ENCODE results near the gene KRTDAP. TPM values are rescaled to one million over a fixed set of nuclear protein-coding genes. Genes with fewer than 3 reads are reported as not detected.

KRTDAP gene
- total RNA-seq, 2 experiments from 2014 or later: not detected

DNA sequence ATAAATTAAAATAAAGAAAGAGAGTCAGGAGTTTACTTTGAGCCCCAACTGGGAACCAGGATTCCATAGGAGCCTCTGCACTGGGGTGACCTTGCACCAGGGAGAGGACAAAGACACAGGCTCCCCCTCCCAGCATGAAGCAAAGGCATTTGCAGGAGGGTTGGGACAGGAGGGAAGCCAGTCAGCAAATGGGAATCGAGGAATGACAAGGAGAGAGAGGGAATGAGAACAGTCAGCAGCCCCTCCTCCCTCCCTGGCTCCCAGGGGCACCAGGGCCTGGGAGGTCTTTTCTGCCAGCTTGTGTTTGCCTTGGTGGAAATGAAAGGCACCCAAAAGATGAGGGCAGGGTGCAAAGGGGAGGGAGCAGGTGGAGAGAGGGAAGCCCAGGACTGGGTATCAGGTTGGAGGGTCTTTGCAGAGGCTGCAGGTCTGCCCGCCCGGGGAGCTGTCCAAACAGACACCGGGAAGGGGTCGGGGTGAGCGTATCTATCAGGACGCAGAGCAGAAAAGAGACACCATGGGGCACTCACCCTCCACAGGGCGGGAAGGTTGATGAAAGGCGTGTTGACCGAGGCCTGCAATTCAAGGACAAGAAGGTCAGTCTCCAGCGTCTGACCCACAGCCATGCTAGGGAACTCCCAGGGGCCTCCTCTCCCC is 34.0 kb upstream of the KRTDAP start:
- Mint-ChIP-seq H3K4me3 (no peak overlapping the region), H3K4me1 (ENCODE audit: low read depth) (peaks cover 6% of the 10 kb centered on the region), H3K27me3 (ENCODE audit: low read depth) (peaks cover 11% of the 10 kb centered on the region), H3K9me3 (ENCODE audit: insufficient read depth) (no peaks in the 10 kb centered on the region), H3K27ac (no peak overlapping the region), H3K36me3 (ENCODE audit: low read depth) (no peaks in the 10 kb centered on the region)
- ChIA-PET CTCF (no interaction called here), POLR2A (no interaction called here)
- DNase-seq: no peak
- no peak for ATAC-seq

DNA sequence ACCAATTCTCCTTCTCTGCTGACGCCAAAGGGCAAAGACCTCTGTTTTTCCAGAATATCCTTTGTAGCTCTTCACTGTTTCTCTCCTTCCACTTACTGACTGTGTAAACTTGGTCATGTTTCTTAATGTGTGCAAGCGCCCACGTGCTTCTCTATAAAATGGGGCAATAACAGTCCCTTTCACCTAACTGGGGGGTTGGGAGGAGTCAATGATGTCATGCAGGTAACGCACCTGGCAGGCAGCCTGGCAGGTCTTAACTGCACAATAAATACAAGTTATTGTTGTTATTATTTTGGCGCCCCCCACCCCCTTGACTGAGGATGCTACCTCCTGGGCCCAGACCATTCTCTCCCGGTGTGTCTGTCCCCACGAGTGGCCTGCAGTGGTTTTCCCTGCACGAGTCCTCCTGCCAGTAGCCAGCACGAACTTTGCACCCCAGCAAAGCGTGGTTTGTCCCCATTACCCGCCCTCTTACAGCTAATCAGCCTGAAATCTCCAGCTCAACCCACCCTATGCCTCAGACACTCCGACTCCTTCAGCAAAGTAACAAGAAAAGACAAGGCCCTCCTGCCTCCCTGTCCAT is 32.6 kb upstream of the KRTDAP start:
- Mint-ChIP-seq H3K4me3 (no peak overlapping the region), H3K36me3 (ENCODE audit: low read depth) (no peaks in the 10 kb centered on the region), H3K9me3 (ENCODE audit: insufficient read depth) (no peaks in the 10 kb centered on the region), H3K4me1 (ENCODE audit: low read depth) (peaks cover 2% of the 10 kb centered on the region), H3K27ac (no peak overlapping the region), H3K27me3 (ENCODE audit: low read depth) (peaks cover 5% of the 10 kb centered on the region)
- ChIA-PET POLR2A (no interaction called here), CTCF (no interaction called here)
- ATAC-seq: no peak
- DNase-seq: no peak

- Mint-ChIP-seq H3K9me3 (ENCODE audit: insufficient read depth) (no peaks in the 10 kb centered on the region), H3K36me3 (ENCODE audit: low read depth) (no peaks in the 10 kb centered on the region), H3K4me1 (ENCODE audit: low read depth) (peaks cover 2% of the 10 kb centered on the region), H3K27ac (no peak overlapping the region), H3K4me3 (no peak overlapping the region), H3K27me3 (ENCODE audit: low read depth) (peaks cover 5% of the 10 kb centered on the region)
- ChIA-PET POLR2A (no interaction called here), CTCF (interaction anchor here (1.9 to 2.3 kb wide), 2 partner anchors 11 to 27 kb away, joined by 7 read pairs; no protein-coding TSS in a partner anchor)
- DNase-seq (no peak), ATAC-seq (no peak)
Observed at GRCh38 chr19:35521124-35521743, 31.0 kb upstream of the KRTDAP start.

GRCh38 chr19:35519291-35519690 is 29.0 kb upstream of the KRTDAP start:
- Mint-ChIP-seq H3K4me1 (ENCODE audit: low read depth) (no peaks in the 10 kb centered on the region), H3K27me3 (ENCODE audit: low read depth) (peaks cover 8% of the 10 kb centered on the region), H3K9me3 (ENCODE audit: insufficient read depth) (no peaks in the 10 kb centered on the region), H3K4me3 (no peak overlapping the region), H3K27ac (no peak overlapping the region), H3K36me3 (ENCODE audit: low read depth) (no peaks in the 10 kb centered on the region)
- ChIA-PET CTCF (interaction anchor here (2.3 kb wide), 1 partner anchor 9 kb away, joined by 7 read pairs; no protein-coding TSS in a partner anchor), POLR2A (no interaction called here)
- ATAC-seq (no peak), DNase-seq (no peak)

DNA sequence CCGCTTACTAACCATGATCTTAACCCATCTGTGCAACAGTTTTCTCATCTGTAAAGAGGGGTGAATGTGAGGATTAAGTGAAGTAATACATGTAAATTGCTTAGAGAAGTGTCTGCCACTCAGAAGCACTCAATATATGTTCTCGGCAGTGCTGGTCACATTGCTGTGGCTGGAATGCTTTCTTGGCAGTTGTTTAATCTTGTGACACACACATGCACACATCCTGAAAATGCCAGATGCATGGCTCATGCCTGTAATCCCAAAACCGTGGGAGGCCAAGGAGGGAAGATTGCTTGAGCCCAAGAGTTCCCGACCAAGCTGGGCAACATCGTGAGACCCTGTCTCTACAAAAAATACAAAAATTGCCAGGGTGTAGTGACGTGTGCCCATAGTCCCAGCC is 28.0 kb upstream of the KRTDAP start:
- no peaks in the 10 kb centered on the region for H3K4me1 Mint-ChIP-seq (ENCODE audit: low read depth)
- ChIA-PET POLR2A (no interaction called here), CTCF (interaction anchor here (1.3 kb wide), 1 partner anchor 23 kb away, joined by 4 read pairs; no protein-coding TSS in a partner anchor)
- peaks cover 11% of the 10 kb centered on the region for H3K27me3 Mint-ChIP-seq (ENCODE audit: low read depth)
- no peak for DNase-seq
- H3K27ac Mint-ChIP-seq: no peak overlapping the region
- no peak overlapping the region for H3K4me3 Mint-ChIP-seq
- H3K9me3 Mint-ChIP-seq (ENCODE audit: insufficient read depth): no peaks in the 10 kb centered on the region
- no peak for ATAC-seq
- no peaks in the 10 kb centered on the region for H3K36me3 Mint-ChIP-seq (ENCODE audit: low read depth)

DNA sequence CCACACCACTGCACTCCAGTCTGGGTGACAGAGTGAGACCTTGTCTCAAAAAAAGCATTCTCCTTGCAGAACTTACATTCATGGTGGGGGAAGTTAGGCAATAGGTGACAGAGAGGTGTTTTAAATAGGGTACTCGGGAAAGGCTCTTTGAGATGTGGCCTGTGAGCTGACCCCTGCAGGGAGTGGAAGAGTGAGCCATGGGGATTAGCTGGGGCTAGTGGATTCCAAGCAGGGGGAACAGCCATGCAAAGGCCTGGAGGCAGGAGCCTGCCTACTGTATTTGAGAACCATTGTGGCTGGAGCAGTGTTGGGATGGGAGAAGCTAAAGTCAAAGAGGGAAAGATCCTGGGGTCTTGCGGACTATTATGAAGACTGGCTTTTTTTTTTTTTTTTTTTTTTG is 27.1 kb upstream of the KRTDAP start:
- Mint-ChIP-seq H3K9me3 (ENCODE audit: insufficient read depth) (no peaks in the 10 kb centered on the region), H3K27ac (no peak overlapping the region), H3K36me3 (ENCODE audit: low read depth) (no peaks in the 10 kb centered on the region), H3K27me3 (ENCODE audit: low read depth) (peaks cover 15% of the 10 kb centered on the region), H3K4me1 (ENCODE audit: low read depth) (no peaks in the 10 kb centered on the region), H3K4me3 (no peak overlapping the region)
- ATAC-seq (no peak), DNase-seq (no peak)
- ChIA-PET POLR2A (no interaction called here), CTCF (interaction anchor here (0.7 kb wide), 1 partner anchor 22 kb away, joined by 3 read pairs; no protein-coding TSS in a partner anchor)

GRCh38 chr19:35516310-35516709 is 26.0 kb upstream of the KRTDAP start:
- Mint-ChIP-seq H3K4me1 (ENCODE audit: low read depth) (no peaks in the 10 kb centered on the region), H3K4me3 (no peak overlapping the region), H3K27me3 (ENCODE audit: low read depth) (peaks cover 17% of the 10 kb centered on the region), H3K36me3 (ENCODE audit: low read depth) (no peaks in the 10 kb centered on the region), H3K9me3 (ENCODE audit: insufficient read depth) (no peaks in the 10 kb centered on the region), H3K27ac (no peak overlapping the region)
- CTCF ChIA-PET: interaction anchor here (1.2 to 1.3 kb wide), 2 partner anchors 21 to 163 kb away, joined by 3 read pairs; no protein-coding TSS in a partner anchor
- POLR2A ChIA-PET: no interaction called here
- DNase-seq (no peak), ATAC-seq (no peak)

GRCh38 chr19:35514282-35514809 is 24.1 kb upstream of the KRTDAP start:
- ATAC-seq (no peak), DNase-seq (no peak)
- Mint-ChIP-seq H3K4me1 (ENCODE audit: low read depth) (peaks cover 14% of the 10 kb centered on the region), H3K4me3 (no peak overlapping the region), H3K9me3 (ENCODE audit: insufficient read depth) (no peaks in the 10 kb centered on the region), H3K36me3 (ENCODE audit: low read depth) (no peaks in the 10 kb centered on the region), H3K27ac (no peak overlapping the region), H3K27me3 (ENCODE audit: low read depth) (peaks cover 30% of the 10 kb centered on the region)
- POLR2A ChIA-PET: no interaction called here
- CTCF ChIA-PET: interaction anchor here (1.1 to 1.2 kb wide), 2 partner anchors 12 to 79 kb away, joined by 3 read pairs; no protein-coding TSS in a partner anchor

- Mint-ChIP-seq H3K27ac (no peak within 1 kb of the TSS), H3K4me1 (ENCODE audit: low read depth) (peaks cover 16% of the 10 kb centered on the region), H3K27me3 (ENCODE audit: low read depth) (peaks cover 30% of the 10 kb centered on the region), H3K36me3 (ENCODE audit: low read depth) (no peaks in the 10 kb centered on the region), H3K9me3 (ENCODE audit: insufficient read depth) (no peaks in the 10 kb centered on the region), H3K4me3 (no peak within 1 kb of the TSS)
- DNase-seq (no peak), ATAC-seq (no peak)
- POLR2A ChIA-PET: no interaction called here
- CTCF ChIA-PET: interaction anchor here (1.0 to 1.2 kb wide), 3 partner anchors 12 to 79 kb away, joined by 3 to 4 read pairs (median 3); no protein-coding TSS in a partner anchor
Observed at GRCh38 chr19:35513628-35514281, 23.5 kb upstream of the KRTDAP start, which contains the start of gene DMKN. Gene DMKN, minus strand, starts transcription at chr19:35513649. Its CDS starts 174 bp downstream, at chr19:35513475.

DNA sequence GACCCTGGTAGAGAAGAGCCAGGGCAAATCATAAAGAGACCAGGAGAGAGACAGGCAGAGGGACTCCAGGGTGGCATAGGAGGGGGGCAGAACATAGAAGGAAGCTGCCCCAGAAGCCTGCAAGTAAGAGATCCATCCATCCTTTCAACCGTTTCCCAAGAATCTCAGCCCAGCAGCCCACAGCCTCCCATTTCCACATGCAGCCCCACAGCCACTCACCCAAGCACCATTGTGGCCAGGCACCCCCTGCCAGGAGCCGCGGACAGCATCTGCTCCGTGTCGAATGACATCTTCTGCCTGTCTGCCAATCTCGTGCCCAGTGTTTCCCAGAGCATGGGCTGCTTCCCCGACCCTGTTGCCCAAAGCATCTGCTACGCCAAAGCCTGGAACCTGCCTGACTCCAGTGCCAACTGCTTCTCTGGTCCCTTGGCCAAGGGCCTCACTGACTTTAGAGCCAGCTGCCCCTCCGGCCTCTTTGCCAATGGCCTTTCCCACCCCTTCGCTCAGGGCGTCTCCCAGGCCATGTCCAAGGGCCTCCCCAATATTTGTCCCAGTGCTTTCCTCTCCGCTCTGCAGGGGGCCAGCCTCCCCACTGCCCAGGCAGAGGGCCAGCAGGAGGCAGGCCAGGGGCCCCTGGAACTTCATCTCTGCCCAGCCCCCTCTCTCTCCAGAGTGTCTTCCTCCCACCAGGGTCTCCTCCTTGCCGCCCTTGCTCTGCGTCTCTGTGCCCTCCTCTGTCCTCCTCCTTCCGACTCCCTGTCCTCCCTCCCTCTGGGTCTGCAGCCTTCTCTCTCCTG is 22.8 kb upstream of the KRTDAP start:
- CTCF ChIA-PET: interaction anchor here (1.0 kb wide), 1 partner anchor 77 kb away, joined by 4 read pairs; no protein-coding TSS in a partner anchor
- POLR2A ChIA-PET: no interaction called here

GRCh38 chr19:35511337-35511736 is 21.1 kb upstream of the KRTDAP start:
- DNase-seq (no peak), ATAC-seq (no peak)
- Mint-ChIP-seq H3K4me3 (no peak overlapping the region), H3K27ac (no peak overlapping the region), H3K36me3 (ENCODE audit: low read depth) (no peaks in the 10 kb centered on the region), H3K9me3 (ENCODE audit: insufficient read depth) (no peaks in the 10 kb centered on the region), H3K27me3 (ENCODE audit: low read depth) (peaks cover 50% of the 10 kb centered on the region), H3K4me1 (ENCODE audit: low read depth) (peaks cover 16% of the 10 kb centered on the region)
- POLR2A ChIA-PET: no interaction called here
- CTCF ChIA-PET: interaction anchor here (1.4 to 2.8 kb wide), 8 partner anchors 20 to 183 kb away, joined by 3 to 14 read pairs (median 8); partner anchors contain the start of gene COX6B1

More for the DNA sequence above, 22.8 kb upstream of the KRTDAP start:
- Mint-ChIP-seq H3K27ac (no peak overlapping the region), H3K27me3 (ENCODE audit: low read depth) (peaks cover 37% of the 10 kb centered on the region), H3K4me3 (no peak overlapping the region), H3K4me1 (ENCODE audit: low read depth) (peaks cover 16% of the 10 kb centered on the region), H3K9me3 (ENCODE audit: insufficient read depth) (no peaks in the 10 kb centered on the region), H3K36me3 (ENCODE audit: low read depth) (no peaks in the 10 kb centered on the region)
- ATAC-seq (no peak), DNase-seq (no peak)
